SK-N-SH treated with all-trans-retinoic acid at 6 μM for 48 hours (cell line): ENCODE measurements around the gene TMEM208.

Experiments used
- ATAC-seq: fragments of 200-7000 bp; cut with Tn5 transposase; 3 replicates; pipeline ENCODE4 v1.9.1; 2020; ENCODE audit warnings: mild to moderate bottlenecking, moderate library complexity
- ARNTL ChIP-seq: fragments of 450-650 bp; formaldehyde crosslinking; IDR thresholded peaks from 2 replicates; pipeline ENCODE4 v1.5.0; 2020; ENCODE audit warnings: low read depth, mild to moderate bottlenecking, moderate library complexity, borderline replicate concordance
- BACH2 ChIP-seq: fragments of 250-450 bp; sonication (Bioruptor Pico); IDR thresholded peaks from 2 replicates; pipeline ENCODE4 v1.9.0; 2021; ENCODE audit warnings: mild to moderate bottlenecking, borderline replicate concordance
- CSDC2 ChIP-seq: fragments of 250-450 bp; sonication (Bioruptor Pico); IDR thresholded peaks from 2 replicates; pipeline ENCODE4 v1.5.0; 2020; ENCODE audit warnings: mild to moderate bottlenecking, moderate library complexity
- GLIS3 ChIP-seq: fragments of 250-450 bp; sonication (Bioruptor Pico); IDR thresholded peaks from 2 replicates; pipeline ENCODE4 v1.5.0; 2020; ENCODE audit warnings: mild to moderate bottlenecking, moderate library complexity
- OSR1 ChIP-seq: fragments of 250-450 bp; sonication (Bioruptor Pico); IDR thresholded peaks from 2 replicates; pipeline ENCODE4 v1.8.0; 2022; ENCODE audit warnings: moderate library complexity, mild to moderate bottlenecking, inconsistent platforms
- PPARA ChIP-seq: fragments of 250-450 bp; sonication (Bioruptor Pico); IDR thresholded peaks from 2 replicates; pipeline ENCODE4 v1.5.0; 2020; ENCODE audit warnings: mild to moderate bottlenecking, borderline replicate concordance
- RARB ChIP-seq: fragments of 250-450 bp; sonication (Bioruptor Pico); IDR thresholded peaks from 2 replicates; pipeline ENCODE4 v1.8.0; 2021; ENCODE audit warnings: mild to moderate bottlenecking, moderate library complexity
- SNAI2 ChIP-seq: fragments of 250-450 bp; sonication (Bioruptor Pico); IDR thresholded peaks from 2 replicates; pipeline ENCODE4 v1.5.0; 2020; ENCODE audit warnings: mild to moderate bottlenecking, moderate library complexity
- TCF4 ChIP-seq: fragments of 250-450 bp; sonication (Bioruptor Pico); IDR thresholded peaks from 2 replicates; pipeline ENCODE4 v1.8.0; 2021; ENCODE audit warnings: mild to moderate bottlenecking, moderate library complexity, borderline replicate concordance
- TOX ChIP-seq: fragments of 250-450 bp; sonication (Bioruptor Pico); IDR thresholded peaks from 2 replicates; pipeline ENCODE4 v1.8.0; 2021; ENCODE audit warnings: mild to moderate bottlenecking, moderate library complexity, borderline replicate concordance
- ZC3H10 ChIP-seq: fragments of 250-450 bp; sonication (Bioruptor Pico); IDR thresholded peaks from 2 replicates; pipeline ENCODE4 v1.5.1; 2021; ENCODE audit warnings: mild to moderate bottlenecking, moderate library complexity
- ZFP3 ChIP-seq: fragments of 250-450 bp; sonication (Bioruptor Pico); IDR thresholded peaks from 2 replicates; pipeline ENCODE4 v1.5.0; 2020; ENCODE audit warnings: mild to moderate bottlenecking, moderate library complexity
- ZFP30 ChIP-seq: fragments of 450-650 bp; formaldehyde crosslinking; IDR thresholded peaks from 2 replicates; pipeline ENCODE4 v1.5.0; 2022; ENCODE audit warnings: mild to moderate bottlenecking, moderate library complexity
- ZNF565 ChIP-seq: fragments of 450-650 bp; formaldehyde crosslinking; conservative IDR thresholded peaks from 2 replicates; pipeline ENCODE4 v1.5.0; 2020; ENCODE audit warnings: low read depth, mild to moderate bottlenecking, moderate library complexity
- ZNF70 ChIP-seq: fragments of 450-650 bp; formaldehyde crosslinking; IDR thresholded peaks from 2 replicates; pipeline ENCODE4 v1.5.0; 2020; ENCODE audit warnings: mild to moderate bottlenecking, moderate library complexity
- ZNF8 ChIP-seq: fragments of 450-650 bp; formaldehyde crosslinking; IDR thresholded peaks from 2 replicates; pipeline ENCODE4 v1.5.0; 2020; ENCODE audit warnings: mild to moderate bottlenecking, moderate library complexity
- TF ChIP-seq, protein P1 (sequence below): fragments of 250-450 bp; sonication (Bioruptor Pico); IDR thresholded peaks from 2 replicates; pipeline ENCODE4 v1.5.0; 2020; ENCODE audit warnings: mild to moderate bottlenecking, moderate library complexity
- TF ChIP-seq, protein P2 (sequence below): fragments of 250-450 bp; sonication (Bioruptor Pico); IDR thresholded peaks from 2 replicates; pipeline ENCODE4 v1.5.1; 2020; ENCODE audit warnings: low read depth, mild to moderate bottlenecking, moderate library complexity
- TF ChIP-seq, protein P3 (sequence below): fragments of 250-450 bp; sonication (Bioruptor Pico); IDR thresholded peaks from 2 replicates; pipeline ENCODE4 v1.8.0; 2021; ENCODE audit warnings: low read depth, mild to moderate bottlenecking, moderate library complexity, borderline replicate concordance
- TF ChIP-seq, protein P4 (sequence below): fragments of 250-450 bp; sonication (Bioruptor Pico); IDR thresholded peaks from 2 replicates; pipeline ENCODE4 v1.8.0; 2020; ENCODE audit warnings: mild to moderate bottlenecking, moderate library complexity, borderline replicate concordance

Gene TMEM208

DNA sequence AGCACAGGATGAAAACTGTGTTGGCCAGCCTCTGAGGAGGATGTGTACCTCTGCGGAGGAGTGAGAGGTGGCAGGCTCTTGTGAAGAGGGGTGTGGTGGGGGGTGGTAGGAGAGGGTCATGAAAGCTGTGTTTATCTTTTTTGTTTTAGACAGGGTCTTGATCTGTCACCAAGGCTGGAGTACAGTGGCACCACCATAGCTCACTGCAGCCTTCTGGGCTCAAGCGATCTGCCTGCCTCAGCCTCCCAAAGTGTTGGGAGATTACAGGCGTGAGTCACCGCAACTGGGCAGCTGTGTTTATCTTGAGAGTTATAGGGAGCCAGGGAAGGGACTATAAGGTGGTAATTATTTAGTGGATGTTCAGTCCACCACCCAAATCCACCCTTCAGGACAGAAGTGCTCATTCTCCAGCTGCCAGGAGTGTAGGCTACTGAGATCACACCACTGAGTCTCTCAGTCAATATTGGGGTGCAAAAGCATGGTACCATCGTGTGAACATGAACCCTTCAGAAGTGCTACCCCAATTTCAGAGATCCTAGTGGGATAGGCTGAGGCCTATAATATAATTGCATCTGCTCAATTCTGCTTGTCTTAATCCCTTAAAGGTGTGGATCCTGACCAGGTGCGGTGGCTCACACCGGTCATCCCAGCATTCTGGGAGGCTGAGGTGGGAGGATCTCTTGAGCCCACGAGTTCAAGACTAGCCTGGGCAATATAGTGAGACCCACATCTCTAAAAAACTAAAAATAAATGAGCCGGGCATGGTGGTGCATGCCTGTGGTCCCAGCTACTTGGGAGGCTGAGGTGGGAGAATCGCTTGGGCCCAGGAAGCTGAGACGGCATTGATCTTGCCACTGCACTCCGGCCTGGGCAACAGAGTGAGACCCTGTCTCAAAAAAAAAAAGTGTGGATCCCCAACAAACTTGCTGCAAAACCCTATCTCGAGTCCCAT, 36.2 kb upstream of the TMEM208 start:
- no peak for ATAC-seq
- TF ChIP-seq OSR1 (CRISPR knock-in tag) = no peak
- no peak for TF ChIP-seq ZFP30 (CRISPR knock-in tag)

DNA sequence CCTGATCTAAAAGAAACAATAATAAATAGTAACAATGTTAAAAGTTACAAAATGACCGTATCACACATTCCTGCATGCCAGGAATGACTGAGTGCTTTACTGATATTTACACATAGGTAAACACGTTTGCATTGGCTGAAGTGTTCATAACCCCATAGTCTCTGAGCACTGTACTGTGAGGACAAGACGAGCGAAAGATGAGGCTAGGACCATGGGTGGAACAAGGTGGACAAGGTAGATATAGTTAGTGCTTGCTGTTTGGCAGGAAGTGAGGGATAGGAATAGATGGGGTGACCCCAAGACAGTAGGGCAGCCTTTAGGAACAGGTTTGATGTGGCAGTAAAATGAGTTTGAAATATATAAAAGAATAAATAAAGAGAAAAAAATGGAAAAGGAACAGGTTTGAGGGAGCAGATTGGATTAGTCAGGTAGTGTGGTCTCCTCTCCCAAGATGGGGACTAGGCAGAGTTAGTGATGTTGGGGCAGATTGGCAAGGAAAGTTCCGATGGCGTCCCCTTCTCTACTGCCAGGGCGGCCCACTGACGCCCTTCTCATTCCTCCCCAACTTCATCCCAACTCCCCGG, 35.4 kb upstream of the TMEM208 start:
- peak; percentile 21; the same call in 2 of the 3 replicates for ATAC-seq
- TF ChIP-seq ZFP30 (CRISPR knock-in tag) (no peak), ZNF565 (CRISPR knock-in tag) (no peak), BACH2 (CRISPR knock-in tag) (no peak), ARNTL (CRISPR knock-in tag) (no peak), ZNF8 (no peak), CSDC2 (CRISPR knock-in tag) (no peak), ZNF70 (CRISPR knock-in tag) (no peak)
- TF ChIP-seq, protein P1, sequence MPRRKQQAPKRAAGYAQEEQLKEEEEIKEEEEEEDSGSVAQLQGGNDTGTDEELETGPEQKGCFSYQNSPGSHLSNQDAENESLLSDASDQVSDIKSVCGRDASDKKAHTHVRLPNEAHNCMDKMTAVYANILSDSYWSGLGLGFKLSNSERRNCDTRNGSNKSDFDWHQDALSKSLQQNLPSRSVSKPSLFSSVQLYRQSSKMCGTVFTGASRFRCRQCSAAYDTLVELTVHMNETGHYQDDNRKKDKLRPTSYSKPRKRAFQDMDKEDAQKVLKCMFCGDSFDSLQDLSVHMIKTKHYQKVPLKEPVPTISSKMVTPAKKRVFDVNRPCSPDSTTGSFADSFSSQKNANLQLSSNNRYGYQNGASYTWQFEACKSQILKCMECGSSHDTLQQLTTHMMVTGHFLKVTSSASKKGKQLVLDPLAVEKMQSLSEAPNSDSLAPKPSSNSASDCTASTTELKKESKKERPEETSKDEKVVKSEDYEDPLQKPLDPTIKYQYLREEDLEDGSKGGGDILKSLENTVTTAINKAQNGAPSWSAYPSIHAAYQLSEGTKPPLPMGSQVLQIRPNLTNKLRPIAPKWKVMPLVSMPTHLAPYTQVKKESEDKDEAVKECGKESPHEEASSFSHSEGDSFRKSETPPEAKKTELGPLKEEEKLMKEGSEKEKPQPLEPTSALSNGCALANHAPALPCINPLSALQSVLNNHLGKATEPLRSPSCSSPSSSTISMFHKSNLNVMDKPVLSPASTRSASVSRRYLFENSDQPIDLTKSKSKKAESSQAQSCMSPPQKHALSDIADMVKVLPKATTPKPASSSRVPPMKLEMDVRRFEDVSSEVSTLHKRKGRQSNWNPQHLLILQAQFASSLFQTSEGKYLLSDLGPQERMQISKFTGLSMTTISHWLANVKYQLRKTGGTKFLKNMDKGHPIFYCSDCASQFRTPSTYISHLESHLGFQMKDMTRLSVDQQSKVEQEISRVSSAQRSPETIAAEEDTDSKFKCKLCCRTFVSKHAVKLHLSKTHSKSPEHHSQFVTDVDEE (CRISPR knock-in tag) = no peak
- TF ChIP-seq, protein P2, sequence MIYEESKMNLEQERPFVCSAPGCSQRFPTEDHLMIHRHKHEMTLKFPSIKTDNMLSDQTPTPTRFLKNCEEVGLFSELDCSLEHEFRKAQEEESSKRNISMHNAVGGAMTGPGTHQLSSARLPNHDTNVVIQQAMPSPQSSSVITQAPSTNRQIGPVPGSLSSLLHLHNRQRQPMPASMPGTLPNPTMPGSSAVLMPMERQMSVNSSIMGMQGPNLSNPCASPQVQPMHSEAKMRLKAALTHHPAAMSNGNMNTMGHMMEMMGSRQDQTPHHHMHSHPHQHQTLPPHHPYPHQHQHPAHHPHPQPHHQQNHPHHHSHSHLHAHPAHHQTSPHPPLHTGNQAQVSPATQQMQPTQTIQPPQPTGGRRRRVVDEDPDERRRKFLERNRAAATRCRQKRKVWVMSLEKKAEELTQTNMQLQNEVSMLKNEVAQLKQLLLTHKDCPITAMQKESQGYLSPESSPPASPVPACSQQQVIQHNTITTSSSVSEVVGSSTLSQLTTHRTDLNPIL = no peak

DNA sequence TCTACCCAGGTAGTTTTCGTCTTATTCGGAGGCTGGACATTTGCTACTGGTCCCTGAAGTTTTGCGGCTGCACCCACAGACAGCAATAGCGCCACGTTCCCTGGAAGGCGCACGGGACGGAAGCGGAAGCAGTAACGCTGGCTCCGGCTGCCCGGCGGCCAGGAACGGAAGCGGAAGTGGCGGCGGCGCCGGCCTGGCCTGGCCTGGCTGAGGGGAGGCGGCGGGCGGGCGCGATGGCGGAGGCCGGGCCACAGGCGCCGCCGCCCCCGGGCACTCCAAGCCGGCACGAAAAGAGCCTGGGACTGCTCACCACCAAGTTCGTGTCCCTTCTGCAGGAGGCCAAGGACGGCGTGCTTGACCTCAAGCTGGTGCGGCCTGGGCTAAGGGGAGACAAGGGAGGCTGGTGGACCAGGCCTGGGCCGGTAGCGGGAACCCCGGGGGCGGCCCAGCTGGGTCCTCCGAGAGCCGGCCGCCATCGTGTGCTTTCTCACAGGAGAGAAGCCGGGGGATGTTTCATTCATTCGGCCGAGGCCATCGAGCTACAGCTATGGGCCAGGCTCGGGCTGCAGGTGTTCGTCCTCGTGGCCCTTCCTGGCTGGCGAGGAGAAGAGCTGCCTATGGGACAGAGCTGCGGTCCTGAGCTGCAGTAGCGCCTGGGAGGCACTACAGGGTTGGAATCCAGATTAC, 34.8 kb upstream of the TMEM208 start, which contains the start of gene E2F4:
Gene E2F4 (plus strand): TSS at position 161 of the 687 bp plus-strand sequence. CDS start 73 bp downstream, at position 234.
- TF ChIP-seq ARNTL (CRISPR knock-in tag) (no peak), GLIS3 (CRISPR knock-in tag) (0 out of 2 replicates have a peak, but pooled peaks have one; percentile 63), RARB (CRISPR knock-in tag) (no peak), ZC3H10 (CRISPR knock-in tag) (no peak)
- TF ChIP-seq, protein P3, sequence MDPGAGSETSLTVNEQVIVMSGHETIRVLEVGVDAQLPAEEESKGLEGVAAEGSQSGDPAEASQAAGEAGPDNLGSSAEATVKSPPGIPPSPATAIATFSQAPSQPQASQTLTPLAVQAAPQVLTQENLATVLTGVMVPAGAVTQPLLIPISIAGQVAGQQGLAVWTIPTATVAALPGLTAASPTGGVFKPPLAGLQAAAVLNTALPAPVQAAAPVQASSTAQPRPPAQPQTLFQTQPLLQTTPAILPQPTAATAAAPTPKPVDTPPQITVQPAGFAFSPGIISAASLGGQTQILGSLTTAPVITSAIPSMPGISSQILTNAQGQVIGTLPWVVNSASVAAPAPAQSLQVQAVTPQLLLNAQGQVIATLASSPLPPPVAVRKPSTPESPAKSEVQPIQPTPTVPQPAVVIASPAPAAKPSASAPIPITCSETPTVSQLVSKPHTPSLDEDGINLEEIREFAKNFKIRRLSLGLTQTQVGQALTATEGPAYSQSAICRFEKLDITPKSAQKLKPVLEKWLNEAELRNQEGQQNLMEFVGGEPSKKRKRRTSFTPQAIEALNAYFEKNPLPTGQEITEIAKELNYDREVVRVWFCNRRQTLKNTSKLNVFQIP (CRISPR knock-in tag) = no peak
- peak; percentile 97 for ATAC-seq

DNA sequence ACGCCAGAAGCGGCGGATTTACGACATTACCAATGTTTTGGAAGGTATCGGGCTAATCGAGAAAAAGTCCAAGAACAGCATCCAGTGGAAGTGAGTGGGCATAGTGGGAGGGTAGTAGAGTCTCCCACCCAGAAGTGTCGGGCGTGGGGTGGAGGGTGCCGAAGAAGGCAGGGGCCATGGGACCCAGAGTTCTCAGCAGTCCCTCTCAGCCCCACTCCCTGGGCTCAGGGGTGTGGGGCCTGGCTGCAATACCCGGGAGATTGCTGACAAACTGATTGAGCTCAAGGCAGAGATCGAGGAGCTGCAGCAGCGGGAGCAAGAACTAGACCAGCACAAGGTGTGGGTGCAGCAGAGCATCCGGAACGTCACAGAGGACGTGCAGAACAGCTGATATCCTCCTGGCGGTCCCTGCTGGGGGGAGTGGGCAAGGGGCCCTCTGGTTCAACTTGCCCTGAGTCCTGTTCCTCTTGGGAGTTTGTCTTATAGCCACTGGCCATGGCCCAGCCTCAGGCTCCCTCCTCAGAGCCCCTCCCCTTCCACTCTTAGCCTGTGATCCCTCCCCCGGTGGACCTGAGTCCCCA, 34.1 kb upstream of the TMEM208 start:
- ATAC-seq = no peak
- TF ChIP-seq, protein P3 (CRISPR knock-in tag) = no peak
- TF ChIP-seq BACH2 (CRISPR knock-in tag) = no peak
- no peak for TF ChIP-seq TCF4 (CRISPR knock-in tag)
- no peak for TF ChIP-seq SNAI2 (CRISPR knock-in tag)
- no peak for TF ChIP-seq TOX (CRISPR knock-in tag)
- TF ChIP-seq ZNF565 (CRISPR knock-in tag) = no peak
- no peak for TF ChIP-seq CSDC2 (CRISPR knock-in tag)
- no peak for TF ChIP-seq PPARA (CRISPR knock-in tag)
- no peak for TF ChIP-seq ZFP3
- TF ChIP-seq GLIS3 (CRISPR knock-in tag) = no peak
- no peak for TF ChIP-seq ZC3H10 (CRISPR knock-in tag)
- TF ChIP-seq ZFP30 (CRISPR knock-in tag) = no peak
- TF ChIP-seq, protein P4, sequence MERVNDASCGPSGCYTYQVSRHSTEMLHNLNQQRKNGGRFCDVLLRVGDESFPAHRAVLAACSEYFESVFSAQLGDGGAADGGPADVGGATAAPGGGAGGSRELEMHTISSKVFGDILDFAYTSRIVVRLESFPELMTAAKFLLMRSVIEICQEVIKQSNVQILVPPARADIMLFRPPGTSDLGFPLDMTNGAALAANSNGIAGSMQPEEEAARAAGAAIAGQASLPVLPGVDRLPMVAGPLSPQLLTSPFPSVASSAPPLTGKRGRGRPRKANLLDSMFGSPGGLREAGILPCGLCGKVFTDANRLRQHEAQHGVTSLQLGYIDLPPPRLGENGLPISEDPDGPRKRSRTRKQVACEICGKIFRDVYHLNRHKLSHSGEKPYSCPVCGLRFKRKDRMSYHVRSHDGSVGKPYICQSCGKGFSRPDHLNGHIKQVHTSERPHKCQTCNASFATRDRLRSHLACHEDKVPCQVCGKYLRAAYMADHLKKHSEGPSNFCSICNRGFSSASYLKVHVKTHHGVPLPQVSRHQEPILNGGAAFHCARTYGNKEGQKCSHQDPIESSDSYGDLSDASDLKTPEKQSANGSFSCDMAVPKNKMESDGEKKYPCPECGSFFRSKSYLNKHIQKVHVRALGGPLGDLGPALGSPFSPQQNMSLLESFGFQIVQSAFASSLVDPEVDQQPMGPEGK (CRISPR knock-in tag) = no peak
- no peak for TF ChIP-seq ZNF70 (CRISPR knock-in tag)
- no peak for TF ChIP-seq RARB (CRISPR knock-in tag)
